Keratinocyte (primary cell): ENCODE data around the gene TPGS1. TPM values are rescaled to one million over a fixed set of nuclear protein-coding genes. Genes with fewer than 3 reads are reported as not detected.
"Not testable (repeated sequence)": the region's sequence is repeated elsewhere in the genome, so short reads cannot be mapped to it uniquely, and the experiment has no call there.

Source experiments
- DNase-seq: peaks from one replicate; pipeline ENCODE4 v3.0.0-alpha.2; 2011; ENCODE audit warnings: low read depth, missing footprints, low spot score
- FAIRE-seq: peaks from 2 replicates; lab custom pipeline; 2011; peaks lifted over from hg19 to GRCh38; lab: Jason Lieb, UNC
- H2AFZ ChIP-seq: 2 replicates; pipeline ENCODE4 v1.6.0; 2012; ENCODE audit warnings: low read length, control low read depth, inconsistent platforms; ENCODE audit not compliant: control insufficient read depth
- H3K27ac ChIP-seq: 2 replicates; pipeline ENCODE4 v1.5.1; 2011; ENCODE audit warnings: low read length; ENCODE audit not compliant: control insufficient read depth, insufficient read depth
- H3K27me3 ChIP-seq: 3 replicates; pipeline ENCODE4 v1.6.0; 2011; ENCODE audit warnings: low read length; ENCODE audit not compliant: control insufficient read depth, insufficient read depth; ENCODE audit errors: extremely low read depth
- H3K36me3 ChIP-seq, 2 experiments: 2 replicates in 1 of 2; 3 replicates in 1 of 2; pipeline ENCODE4 v1.5.1; 2011; ENCODE audit warnings: low read length in 2 of 2, mild to moderate bottlenecking in 1 of 2; ENCODE audit not compliant: control insufficient read depth in 2 of 2, insufficient read depth in 2 of 2; ENCODE audit errors: extremely low read depth in 1 of 2
- H3K4me1 ChIP-seq: 3 replicates; pipeline ENCODE4 v1.5.1; 2011; ENCODE audit warnings: low read length; ENCODE audit not compliant: control insufficient read depth, insufficient read depth; ENCODE audit errors: extremely low read depth
- H3K4me2 ChIP-seq: 3 replicates; pipeline ENCODE4 v1.6.0; 2011; ENCODE audit warnings: low read depth, low read length; ENCODE audit not compliant: control insufficient read depth, insufficient read depth; ENCODE audit errors: extremely low read depth
- H3K4me3 ChIP-seq, 3 experiments: fragments of 200-600 bp in 1 of 3; sonication (generic) in 1 of 3; 2 replicates in 2 of 3; 3 replicates in 1 of 3; pipeline ENCODE4 v1.5.1; 2011 to 2016; ENCODE audit warnings: low read length in 3 of 3, mild to moderate bottlenecking in 3 of 3, control low read depth in 2 of 3, inconsistent platforms in 1 of 3, low read depth in 1 of 3, mixed read lengths in 1 of 3, mixed run types in 1 of 3, moderate library complexity in 1 of 3; ENCODE audit not compliant: control insufficient read depth in 2 of 3, insufficient read depth in 2 of 3; ENCODE audit errors: extremely low read depth in 1 of 3
- H3K79me2 ChIP-seq: 2 replicates; pipeline ENCODE4 v1.6.0; 2012; ENCODE audit warnings: low read length; ENCODE audit not compliant: control insufficient read depth, insufficient read depth
- H3K9ac ChIP-seq: 3 replicates; pipeline ENCODE4 v1.6.0; 2011; ENCODE audit warnings: low read length; ENCODE audit not compliant: control insufficient read depth, insufficient read depth; ENCODE audit errors: extremely low read depth
- H3K9me1 ChIP-seq: 3 replicates; pipeline ENCODE4 v1.6.0; 2011; ENCODE audit warnings: low read length; ENCODE audit not compliant: control insufficient read depth, insufficient read depth; ENCODE audit errors: extremely low read depth
- H3K9me3 ChIP-seq: 2 replicates; pipeline ENCODE4 v1.5.1; 2012; ENCODE audit warnings: low read depth, low read length; ENCODE audit not compliant: control insufficient read depth
- H4K20me1 ChIP-seq: 3 replicates; pipeline ENCODE4 v1.6.0; 2011; ENCODE audit warnings: low read length; ENCODE audit not compliant: control insufficient read depth, insufficient read depth; ENCODE audit errors: extremely low read depth
- EZH2 ChIP-seq: IDR thresholded peaks from one replicate; pipeline ENCODE4 v1.6.1; 2012; ENCODE audit warnings: inconsistent platforms, mild to moderate bottlenecking, low read length, moderate library complexity
- dilution Hi-C: fragments of 300-500 bp; cut with MboI; formaldehyde crosslinking; loops from one replicate; pipeline ENCODE4 v1.7.0; 2020; ENCODE audit warnings: low sequenced_read_pairs; ENCODE audit not compliant: extremely low pct_ligation_motif_present
- polyA plus RNA-seq, 5 experiments: library from polyadenylated mRNA; depleted of rRNA in 3 of 5; stranded (reverse) in 3 of 5; stranded (forward) in 1 of 5; unstranded in 1 of 5; fragments of >200 nt; gene quantifications; 1 replicate in 1 of 5; 2 replicates in 3 of 5; 3 replicates in 1 of 5; pipeline versions ENCODE4 v1.2.1 to v1.2.3, GENCODE V29; 2011 to 2012; ENCODE audit warnings: missing spikeins in 2 of 5, low read depth in 1 of 5, low replicate concordance in 1 of 5
- TF ChIP-seq, protein P1 (sequence below), 3 experiments: IDR thresholded peaks in 1 of 3; conservative IDR thresholded peaks in 1 of 3; optimal IDR thresholded peaks in 1 of 3; 2 replicates in 2 of 3; 3 replicates in 1 of 3; pipeline versions ENCODE3 to v1.5.1; 2011; ENCODE audit warnings: low read length in 3 of 3, mild to moderate bottlenecking in 3 of 3, moderate library complexity in 2 of 3, control low read depth in 1 of 3, inconsistent platforms in 1 of 3; ENCODE audit not compliant: insufficient read depth in 2 of 3; ENCODE audit errors: extremely low read depth in 1 of 3

The TPGS1 gene
- polyA plus RNA-seq, 1 donor (not counting 4 experiments of a cell fraction or from before 2014, with no cell fraction given): 1.4 TPM

DNA sequence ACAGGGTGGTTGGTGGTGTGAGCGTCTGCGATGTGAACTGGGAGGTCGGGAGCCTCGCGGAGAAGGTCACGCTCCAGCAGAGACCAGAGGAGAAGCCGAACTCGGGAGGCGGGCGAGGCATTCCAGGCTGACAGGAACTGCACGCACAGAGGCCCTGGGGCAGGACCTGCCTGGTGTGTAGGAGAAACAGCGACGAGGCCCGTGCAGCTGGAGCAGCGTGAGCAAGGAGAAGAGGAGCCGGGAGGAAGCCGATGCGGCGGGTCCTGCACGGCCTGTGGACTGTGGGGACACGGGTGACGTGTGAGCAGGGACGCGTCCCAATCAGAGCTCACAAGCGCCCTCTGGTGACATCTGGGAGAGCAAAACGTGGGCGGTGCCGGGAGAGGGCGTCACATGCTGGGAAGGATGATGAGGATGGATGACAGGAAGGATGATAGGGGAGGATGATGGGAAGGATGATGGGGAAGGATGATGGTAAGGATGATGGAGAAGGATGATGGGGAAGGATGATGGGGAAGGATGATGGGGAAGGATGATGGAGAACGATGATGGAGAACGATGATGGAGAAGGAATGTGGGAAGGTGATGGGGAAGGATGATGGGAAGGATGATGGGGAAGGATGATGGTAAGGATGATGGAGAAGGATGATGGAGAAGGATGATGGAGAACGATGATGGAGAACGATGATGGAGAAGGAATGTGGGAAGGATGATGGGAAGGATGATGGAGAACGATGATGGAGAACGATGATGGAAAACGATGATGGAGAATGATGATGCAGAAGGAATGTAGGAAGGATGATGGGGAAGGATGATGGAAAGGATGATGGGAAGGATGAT, 27.1 kb upstream of the TPGS1 start:
- Histone ChIP-seq H4K20me1 (no peaks in the 10 kb centered on the region), H3K27me3 (peaks cover 11% of the 10 kb centered on the region), H3K4me2 (no peak overlapping the region), H3K4me1 (no peaks in the 10 kb centered on the region), H3K27ac (no peak overlapping the region), H3K9me3 (peaks cover 2% of the 10 kb centered on the region), H3K4me3 (no peak overlapping the region), H3K36me3 (no peaks in the 10 kb centered on the region), H3K79me2 (no peaks in the 10 kb centered on the region), H2AFZ (peak overlapping the region; percentile 66), H3K9me1 (no peaks in the 10 kb centered on the region), H3K9ac (no peak overlapping the region)
- dilution Hi-C loops: no loop called here
- TF ChIP-seq, protein P1, sequence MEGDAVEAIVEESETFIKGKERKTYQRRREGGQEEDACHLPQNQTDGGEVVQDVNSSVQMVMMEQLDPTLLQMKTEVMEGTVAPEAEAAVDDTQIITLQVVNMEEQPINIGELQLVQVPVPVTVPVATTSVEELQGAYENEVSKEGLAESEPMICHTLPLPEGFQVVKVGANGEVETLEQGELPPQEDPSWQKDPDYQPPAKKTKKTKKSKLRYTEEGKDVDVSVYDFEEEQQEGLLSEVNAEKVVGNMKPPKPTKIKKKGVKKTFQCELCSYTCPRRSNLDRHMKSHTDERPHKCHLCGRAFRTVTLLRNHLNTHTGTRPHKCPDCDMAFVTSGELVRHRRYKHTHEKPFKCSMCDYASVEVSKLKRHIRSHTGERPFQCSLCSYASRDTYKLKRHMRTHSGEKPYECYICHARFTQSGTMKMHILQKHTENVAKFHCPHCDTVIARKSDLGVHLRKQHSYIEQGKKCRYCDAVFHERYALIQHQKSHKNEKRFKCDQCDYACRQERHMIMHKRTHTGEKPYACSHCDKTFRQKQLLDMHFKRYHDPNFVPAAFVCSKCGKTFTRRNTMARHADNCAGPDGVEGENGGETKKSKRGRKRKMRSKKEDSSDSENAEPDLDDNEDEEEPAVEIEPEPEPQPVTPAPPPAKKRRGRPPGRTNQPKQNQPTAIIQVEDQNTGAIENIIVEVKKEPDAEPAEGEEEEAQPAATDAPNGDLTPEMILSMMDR (optimal IDR thresholded peaks at IDR 0.05 in 1 of 3, IDR thresholded peaks at IDR 0.05 in 1 of 3, conservative IDR thresholded peaks at IDR 0.05 in 1 of 3; ENCODE audit: extremely low read depth in 1 of 3, insufficient read depth in 2 of 3, low read length in 3 of 3): peak; percentile 35 to 78 (median 72)
- no peak for TF ChIP-seq EZH2
- no peak for FAIRE-seq
- no peak for DNase-seq

GRCh38 chr19:481100-481499, 26.2 kb upstream of the TPGS1 start:
- H3K9ac ChIP-seq, H2AFZ ChIP-seq, H3K4me3 ChIP-seq, H4K20me1 ChIP-seq, H3K9me3 ChIP-seq, dilution Hi-C loops, FAIRE-seq, H3K4me1 ChIP-seq, H3K4me2 ChIP-seq, H3K36me3 ChIP-seq, H3K27ac ChIP-seq, H3K79me2 ChIP-seq, DNase-seq, H3K9me1 ChIP-seq: not testable (repeated sequence)
- H3K27me3 ChIP-seq: peaks cover 19% of the 10 kb centered on the region
